ENCODE data around the gene UBL4B.

DNA sequence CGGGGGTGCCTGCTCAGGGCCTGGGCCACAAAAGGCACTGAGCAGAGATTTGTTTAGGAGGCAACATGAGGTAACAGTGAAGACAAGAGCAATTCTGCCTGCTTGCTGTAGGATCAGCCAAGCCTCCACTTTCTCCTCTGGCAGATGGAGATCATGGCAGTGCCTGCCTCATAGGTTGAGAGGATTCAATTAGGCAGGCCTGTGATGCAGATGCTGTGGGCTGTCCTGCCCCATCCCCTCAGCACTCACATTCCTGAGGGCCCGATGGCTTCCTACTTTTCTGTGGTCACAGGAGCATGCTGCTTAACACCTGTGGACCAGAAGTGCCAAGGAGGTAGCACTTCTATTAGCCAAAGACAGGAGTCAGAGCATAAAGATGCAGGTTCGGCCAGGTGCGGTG is 1.2 kb upstream of the UBL4B start:
- TF ChIP-seq, protein P1, sequence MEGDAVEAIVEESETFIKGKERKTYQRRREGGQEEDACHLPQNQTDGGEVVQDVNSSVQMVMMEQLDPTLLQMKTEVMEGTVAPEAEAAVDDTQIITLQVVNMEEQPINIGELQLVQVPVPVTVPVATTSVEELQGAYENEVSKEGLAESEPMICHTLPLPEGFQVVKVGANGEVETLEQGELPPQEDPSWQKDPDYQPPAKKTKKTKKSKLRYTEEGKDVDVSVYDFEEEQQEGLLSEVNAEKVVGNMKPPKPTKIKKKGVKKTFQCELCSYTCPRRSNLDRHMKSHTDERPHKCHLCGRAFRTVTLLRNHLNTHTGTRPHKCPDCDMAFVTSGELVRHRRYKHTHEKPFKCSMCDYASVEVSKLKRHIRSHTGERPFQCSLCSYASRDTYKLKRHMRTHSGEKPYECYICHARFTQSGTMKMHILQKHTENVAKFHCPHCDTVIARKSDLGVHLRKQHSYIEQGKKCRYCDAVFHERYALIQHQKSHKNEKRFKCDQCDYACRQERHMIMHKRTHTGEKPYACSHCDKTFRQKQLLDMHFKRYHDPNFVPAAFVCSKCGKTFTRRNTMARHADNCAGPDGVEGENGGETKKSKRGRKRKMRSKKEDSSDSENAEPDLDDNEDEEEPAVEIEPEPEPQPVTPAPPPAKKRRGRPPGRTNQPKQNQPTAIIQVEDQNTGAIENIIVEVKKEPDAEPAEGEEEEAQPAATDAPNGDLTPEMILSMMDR (IDR thresholded peaks at IDR 0.05), result no peak
- TF ChIP-seq POLR2A (IDR thresholded peaks at IDR 0.05), result no peak

Measured in body of pancreas (tissue), 4 donors.